T-helper 9 cell (primary cell): ENCODE measurements around the gene SLC9A6.
"Not testable (repeated sequence)": the region's sequence is repeated elsewhere in the genome, so short reads cannot be mapped to it uniquely, and the experiment has no call there.

Experiments used
- DNase-seq: peaks from one replicate; pipeline ENCODE4 v3.0.0-alpha.2; 2020

Gene SLC9A6

GRCh38 chrX:136030303-136031191 is 45.3 kb downstream of the SLC9A6 start:
- no peak for DNase-seq

- DNase-seq: no peak
Observed at GRCh38 chrX:136031626-136032025, 46.4 kb downstream of the SLC9A6 start.

GRCh38 chrX:136032370-136032769 is 47.1 kb downstream of the SLC9A6 start:
- DNase-seq: no peak

GRCh38 chrX:136034668-136035067 is 49.4 kb downstream of the SLC9A6 start:
- DNase-seq: no peak

- no peak for DNase-seq
Observed at GRCh38 chrX:136035663-136036062, 50.4 kb downstream of the SLC9A6 start.

GRCh38 chrX:136039485-136039884 is 54.2 kb downstream of the SLC9A6 start:
- DNase-seq: no peak

- DNase-seq: no peak
Observed at GRCh38 chrX:136039968-136040367, 54.7 kb downstream of the SLC9A6 start.

- DNase-seq: no peak
Observed at GRCh38 chrX:136041254-136041812, 56.1 kb downstream of the SLC9A6 start.

- no peak for DNase-seq
Observed at GRCh38 chrX:136045008-136045407, 59.8 kb downstream of the SLC9A6 start.

- DNase-seq: no peak
Observed at GRCh38 chrX:136046295-136047015, 61.2 kb downstream of the SLC9A6 start.

- DNase-seq: no peak
Observed at GRCh38 chrX:136047016-136047642, 61.9 kb downstream of the SLC9A6 start.

GRCh38 chrX:136047969-136048368 is 62.7 kb downstream of the SLC9A6 start:
- DNase-seq: no peak

GRCh38 chrX:136048446-136048845 is 63.2 kb downstream of the SLC9A6 start:
- DNase-seq: no peak

GRCh38 chrX:136049608-136050007 is 64.4 kb downstream of the SLC9A6 start:
- no peak for DNase-seq

- DNase-seq: not testable (repeated sequence)
Observed at GRCh38 chrX:136050875-136051274, 65.6 kb downstream of the SLC9A6 start.

- DNase-seq: no peak
Observed at GRCh38 chrX:136051611-136052010, 66.4 kb downstream of the SLC9A6 start.

- DNase-seq: no peak
Observed at GRCh38 chrX:136055651-136056221, 70.5 kb downstream of the SLC9A6 start.

- DNase-seq: no peak
Observed at GRCh38 chrX:136057567-136057966, 72.3 kb downstream of the SLC9A6 start.

GRCh38 chrX:136059350-136059749 is 74.1 kb downstream of the SLC9A6 start:
- DNase-seq: no peak

GRCh38 chrX:136061286-136061685 is 76.1 kb downstream of the SLC9A6 start:
- DNase-seq: no peak

- DNase-seq: no peak
Observed at GRCh38 chrX:136061696-136062095, 76.5 kb downstream of the SLC9A6 start.

GRCh38 chrX:136063340-136064079 is 78.3 kb downstream of the SLC9A6 start:
- DNase-seq: no peak
